OCI-LY1 (cell line): ENCODE data around the gene IL1R2.

Experiments used
- H2AFZ ChIP-seq: fragments of 200-600 bp; sonication (generic), shearing (Covaris generic); 2 replicates; pipeline ENCODE4 v1.6.0; 2014; ENCODE audit warnings: antibody characterized with exemption, mild to moderate bottlenecking, low read length
- H3F3A ChIP-seq: fragments of 200-600 bp; sonication (generic), shearing (Covaris generic); 2 replicates; pipeline ENCODE4 v1.6.0; 2014; ENCODE audit warnings: mild to moderate bottlenecking, antibody characterized with exemption, low read length, moderate library complexity; ENCODE audit not compliant: insufficient read depth
- H3K27ac ChIP-seq: fragments of 200-600 bp; sonication (generic); 2 replicates; pipeline ENCODE4 v1.5.1; 2014; ENCODE audit warnings: low read length, mixed run types, mild to moderate bottlenecking, low read depth; ENCODE audit not compliant: poor library complexity, severe bottlenecking
- H3K27me3 ChIP-seq: fragments of 200-600 bp; sonication (generic); 2 replicates; pipeline ENCODE4 v1.6.0; 2014; ENCODE audit warnings: antibody characterized with exemption, mild to moderate bottlenecking, low read length, moderate library complexity; ENCODE audit not compliant: insufficient read depth
- H3K36me3 ChIP-seq: fragments of 200-600 bp; sonication (generic); 2 replicates; pipeline ENCODE4 v1.6.1; 2014; ENCODE audit warnings: mild to moderate bottlenecking, antibody characterized with exemption, low read length, moderate library complexity, mixed read lengths; ENCODE audit not compliant: insufficient read depth
- H3K4me1 ChIP-seq: fragments of 200-600 bp; sonication (generic); 2 replicates; pipeline ENCODE4 v1.5.1; 2014; ENCODE audit warnings: mild to moderate bottlenecking, low read length, moderate library complexity; ENCODE audit not compliant: insufficient read depth, severe bottlenecking
- H3K4me2 ChIP-seq: fragments of 200-600 bp; sonication (generic), shearing (Covaris generic); 2 replicates; pipeline ENCODE4 v1.6.1; 2014; ENCODE audit warnings: low read length
- H3K4me3 ChIP-seq: fragments of 200-600 bp; sonication (generic); 2 replicates; pipeline ENCODE4 v1.5.1; 2014; ENCODE audit warnings: low read length, low read depth, mild to moderate bottlenecking, mixed read lengths; ENCODE audit not compliant: poor library complexity, severe bottlenecking
- H3K79me2 ChIP-seq: fragments of 200-600 bp; shearing (Covaris generic); 2 replicates; pipeline ENCODE4 v1.6.1; 2016; ENCODE audit warnings: mixed run types, low read length, mixed read lengths; ENCODE audit not compliant: insufficient read depth
- H3K9ac ChIP-seq: fragments of 200-600 bp; sonication (generic), shearing (Covaris generic); 2 replicates; pipeline ENCODE4 v1.6.1; 2014; ENCODE audit warnings: mild to moderate bottlenecking, low read length, mixed read lengths
- H3K9me2 ChIP-seq: fragments of 200-600 bp; sonication (generic), shearing (Covaris generic); 2 replicates; pipeline ENCODE4 v1.6.1; 2014; ENCODE audit warnings: low read depth, mild to moderate bottlenecking, low read length, mixed read lengths
- H3K9me3 ChIP-seq: fragments of 200-600 bp; shearing (Covaris generic); 2 replicates; pipeline ENCODE4 v1.6.1; 2014; ENCODE audit warnings: low read length, mixed read lengths
- H4K20me1 ChIP-seq: fragments of 200-600 bp; sonication (generic), shearing (Covaris generic); 2 replicates; pipeline ENCODE4 v1.6.0; 2016; ENCODE audit warnings: mild to moderate bottlenecking, low read length; ENCODE audit not compliant: insufficient read depth
- EZH2 ChIP-seq: fragments of 200-600 bp; sonication (generic), shearing (Covaris generic); IDR thresholded peaks from 2 replicates; pipeline ENCODE4 v1.8.0; 2017; ENCODE audit warnings: borderline replicate concordance, mixed run types, mild to moderate bottlenecking, antibody characterized with exemption, low read length, moderate library complexity, mixed read lengths
- TF ChIP-seq, protein P1 (sequence below): fragments of 200-600 bp; sonication (generic), shearing (Covaris generic); IDR thresholded peaks from 2 replicates; pipeline ENCODE4 v1.5.1; 2017; ENCODE audit warnings: mild to moderate bottlenecking, antibody characterized with exemption, low read length, moderate library complexity, mixed read lengths

IL1R2 gene

DNA sequence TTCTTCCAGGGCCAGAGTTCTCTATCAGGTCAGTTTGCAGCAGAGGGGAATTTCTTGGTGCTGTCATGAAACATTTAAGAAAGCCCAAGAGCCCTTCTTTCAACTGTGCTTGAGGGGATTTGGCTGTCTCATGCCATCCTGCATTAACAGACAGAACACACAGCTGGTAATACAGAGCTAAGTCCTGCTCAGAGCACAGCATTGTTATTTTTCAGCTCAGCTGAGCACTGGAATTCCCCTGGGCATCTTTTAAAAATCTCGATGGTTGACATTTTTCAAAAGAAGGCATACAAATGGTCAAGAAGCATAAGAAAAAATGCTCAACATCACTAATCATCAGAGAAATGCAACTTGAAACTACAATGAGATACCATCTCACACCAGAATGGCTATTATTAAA lies 14.9 kb upstream of the IL1R2 start:
- Histone ChIP-seq H3K27ac (no peak overlapping the region), H3K36me3 (no peaks in the 10 kb centered on the region), H2AFZ (no peak overlapping the region), H3F3A (no peaks in the 10 kb centered on the region), H3K9me2 (no peaks in the 10 kb centered on the region), H3K4me2 (no peak overlapping the region), H3K9ac (no peak overlapping the region), H3K4me3 (no peak overlapping the region), H3K27me3 (no peaks in the 10 kb centered on the region), H3K79me2 (no peaks in the 10 kb centered on the region), H3K4me1 (no peaks in the 10 kb centered on the region), H3K9me3 (no peaks in the 10 kb centered on the region), H4K20me1 (no peaks in the 10 kb centered on the region)
- TF ChIP-seq, protein P1, sequence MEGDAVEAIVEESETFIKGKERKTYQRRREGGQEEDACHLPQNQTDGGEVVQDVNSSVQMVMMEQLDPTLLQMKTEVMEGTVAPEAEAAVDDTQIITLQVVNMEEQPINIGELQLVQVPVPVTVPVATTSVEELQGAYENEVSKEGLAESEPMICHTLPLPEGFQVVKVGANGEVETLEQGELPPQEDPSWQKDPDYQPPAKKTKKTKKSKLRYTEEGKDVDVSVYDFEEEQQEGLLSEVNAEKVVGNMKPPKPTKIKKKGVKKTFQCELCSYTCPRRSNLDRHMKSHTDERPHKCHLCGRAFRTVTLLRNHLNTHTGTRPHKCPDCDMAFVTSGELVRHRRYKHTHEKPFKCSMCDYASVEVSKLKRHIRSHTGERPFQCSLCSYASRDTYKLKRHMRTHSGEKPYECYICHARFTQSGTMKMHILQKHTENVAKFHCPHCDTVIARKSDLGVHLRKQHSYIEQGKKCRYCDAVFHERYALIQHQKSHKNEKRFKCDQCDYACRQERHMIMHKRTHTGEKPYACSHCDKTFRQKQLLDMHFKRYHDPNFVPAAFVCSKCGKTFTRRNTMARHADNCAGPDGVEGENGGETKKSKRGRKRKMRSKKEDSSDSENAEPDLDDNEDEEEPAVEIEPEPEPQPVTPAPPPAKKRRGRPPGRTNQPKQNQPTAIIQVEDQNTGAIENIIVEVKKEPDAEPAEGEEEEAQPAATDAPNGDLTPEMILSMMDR, result no peak
- TF ChIP-seq EZH2, result no peak

DNA sequence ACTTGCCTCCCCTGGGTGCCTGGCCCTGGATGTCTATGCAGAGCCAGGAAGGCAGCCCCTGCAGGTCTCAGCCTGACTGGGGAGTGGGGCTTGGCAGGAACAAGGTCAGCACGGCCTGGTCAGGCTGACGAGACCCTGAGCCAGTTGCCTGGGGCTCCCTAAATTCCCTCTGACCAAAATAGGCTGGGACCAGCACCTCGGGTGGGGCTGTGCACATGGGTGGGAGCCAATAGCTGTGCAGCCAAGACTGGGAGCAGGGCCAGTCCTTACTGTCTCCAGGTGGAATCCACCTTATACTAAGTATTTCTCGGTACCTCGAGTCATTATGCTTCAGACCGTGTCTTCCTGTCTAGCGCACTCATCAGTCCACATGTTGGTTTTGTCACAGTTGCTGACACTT lies 11.4 kb upstream of the IL1R2 start:
- Histone ChIP-seq H3K27me3 (no peaks in the 10 kb centered on the region), H3K36me3 (no peaks in the 10 kb centered on the region), H3K9me2 (no peaks in the 10 kb centered on the region), H3K4me1 (no peaks in the 10 kb centered on the region), H2AFZ (no peak overlapping the region), H3K4me2 (no peak overlapping the region), H3K9me3 (no peaks in the 10 kb centered on the region), H3K79me2 (no peaks in the 10 kb centered on the region), H3K9ac (no peak overlapping the region), H3K27ac (no peak overlapping the region), H3F3A (no peaks in the 10 kb centered on the region), H4K20me1 (no peaks in the 10 kb centered on the region), H3K4me3 (no peak overlapping the region)
- TF ChIP-seq EZH2, result no peak
- TF ChIP-seq, protein P1, result no peak

DNA sequence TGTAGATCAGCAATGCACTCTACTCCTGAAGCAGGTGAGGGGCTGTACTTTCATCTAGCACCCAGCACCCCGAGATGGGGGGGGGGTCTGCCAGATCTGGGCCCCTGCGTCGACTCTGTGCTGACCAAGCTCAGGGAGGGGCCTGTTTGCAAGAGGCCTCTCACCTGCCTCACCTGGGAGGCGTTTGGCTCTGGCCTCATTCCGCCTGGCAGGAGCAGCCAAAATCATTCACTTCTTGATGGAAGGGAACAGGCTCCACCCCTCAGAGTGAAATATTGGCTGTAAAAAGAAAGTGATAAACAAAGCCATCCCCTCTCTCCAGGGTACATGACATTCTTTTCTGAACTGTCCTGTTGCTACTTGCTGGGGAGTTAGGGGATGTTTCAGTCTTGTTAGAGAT lies 10.7 kb upstream of the IL1R2 start:
- TF ChIP-seq, protein P1, result no peak
- no peak for TF ChIP-seq EZH2
- Histone ChIP-seq H4K20me1 (no peaks in the 10 kb centered on the region), H3K9me3 (no peaks in the 10 kb centered on the region), H3K4me3 (no peak overlapping the region), H3K27me3 (no peaks in the 10 kb centered on the region), H3F3A (no peaks in the 10 kb centered on the region), H2AFZ (no peak overlapping the region), H3K36me3 (no peaks in the 10 kb centered on the region), H3K4me2 (no peak overlapping the region), H3K27ac (no peak overlapping the region), H3K9me2 (no peaks in the 10 kb centered on the region), H3K4me1 (no peaks in the 10 kb centered on the region), H3K9ac (no peak overlapping the region), H3K79me2 (no peaks in the 10 kb centered on the region)
